ENCODE measurements around the gene FGF8. TPM values are rescaled to one million over a fixed set of nuclear protein-coding genes. Genes with fewer than 3 reads are reported as not detected.

Gene FGF8
- total RNA-seq, 1 experiment from 2014 or later, result not detected

GRCh38 chr10:101818119-101818871, 42.4 kb upstream of the FGF8 start, which contains the start of gene OGA:
Gene OGA, minus strand, starts transcription at chr10:101818444. Its CDS starts 422 bp downstream, at chr10:101818022.
- no TSS peak for BruUV-seq (replicated peaks)
- peaks cover 3% of the 10 kb centered on the region for H3K36me3 ChIP-seq (ENCODE audit: insufficient read depth, low read length, poor library complexity, severe bottlenecking)
- intact Hi-C loops (cut with micrococcal nuclease; ENCODE audit: unreplicated experiment), result loop anchor here (5.0 kb wide), 1 partner anchor 36 kb away; the partner anchor contains the start of gene NPM3
- H3K4me3 ChIP-seq (ENCODE audit: low read depth, low read length, poor library complexity, severe bottlenecking), result peak within 1 kb of the TSS; percentile 98
- peaks cover 10% of the 10 kb centered on the region for H3K4me1 ChIP-seq (ENCODE audit: insufficient read depth, low read length, poor library complexity, severe bottlenecking)
- CTCF ChIA-PET, result interaction anchor here (0.5 to 1.8 kb wide), 2 partner anchors 23 to 601 kb away, joined by 3 to 17 read pairs; no protein-coding TSS in a partner anchor
- peak within 1 kb of the TSS; percentile 88 for H3K27ac ChIP-seq (ENCODE audit: low read depth, low read length, poor library complexity, severe bottlenecking)
- H3K27me3 ChIP-seq (replicated peaks; ENCODE audit: insufficient read depth, low read depth, low read length, poor library complexity), result no peaks in the 10 kb centered on the region
- no peaks in the 10 kb centered on the region for H3K9me3 ChIP-seq (ENCODE audit: low read depth, low read length, poor library complexity, severe bottlenecking)
- POLR2A ChIA-PET (ENCODE audit: low non-redundant PET), result interaction anchor here (0.5 to 0.6 kb wide), 2 partner anchors 308 to 544 kb away, joined by 3 read pairs; no protein-coding TSS in a partner anchor
- TF ChIP-seq CTCF (conservative IDR thresholded peaks at IDR 0.05; ENCODE audit: low read depth, low read length) (no peak), EZH2 (IDR thresholded peaks at IDR 0.05; ENCODE audit: borderline replicate concordance, low read depth, low read length, poor library complexity, severe bottlenecking) (no peak)
- DNase-seq (ENCODE audit: low spot score), result peak; percentile 100

GRCh38 chr10:101817337-101818118, 41.6 kb upstream of the FGF8 start:
- intact Hi-C loops (cut with micrococcal nuclease; ENCODE audit: unreplicated experiment), result loop anchor here (5.0 kb wide), 1 partner anchor 35 kb away; the partner anchor contains the start of gene NPM3
- TF ChIP-seq CTCF (conservative IDR thresholded peaks at IDR 0.05; ENCODE audit: low read depth, low read length) (no peak), EZH2 (IDR thresholded peaks at IDR 0.05; ENCODE audit: borderline replicate concordance, low read depth, low read length, poor library complexity, severe bottlenecking) (no peak)
- Histone ChIP-seq H3K27me3 (replicated peaks; ENCODE audit: insufficient read depth, low read depth, low read length, poor library complexity) (no peaks in the 10 kb centered on the region), H3K27ac (ENCODE audit: low read depth, low read length, poor library complexity, severe bottlenecking) (peak overlapping the region; percentile 88), H3K9me3 (ENCODE audit: low read depth, low read length, poor library complexity, severe bottlenecking) (no peaks in the 10 kb centered on the region), H3K4me3 (ENCODE audit: low read depth, low read length, poor library complexity, severe bottlenecking) (peak overlapping the region; percentile 98), H3K4me1 (ENCODE audit: insufficient read depth, low read length, poor library complexity, severe bottlenecking) (peaks cover 10% of the 10 kb centered on the region), H3K36me3 (ENCODE audit: insufficient read depth, low read length, poor library complexity, severe bottlenecking) (peaks cover 11% of the 10 kb centered on the region)
- BruUV-seq (replicated peaks), result no TSS peak
- ChIA-PET CTCF (interaction anchor here (0.6 to 1.8 kb wide), 2 partner anchors 18 to 23 kb away, joined by 7 to 17 read pairs; no protein-coding TSS in a partner anchor), POLR2A (ENCODE audit: low non-redundant PET) (interaction anchor here (0.6 kb wide), 1 partner anchor 544 kb away, joined by 3 read pairs; no protein-coding TSS in a partner anchor)
- DNase-seq (ENCODE audit: low spot score), result peak; percentile 89

GRCh38 chr10:101816913-101817336, 41.0 kb upstream of the FGF8 start:
- intact Hi-C loops (cut with micrococcal nuclease; ENCODE audit: unreplicated experiment), result loop anchor here (5.0 kb wide), 1 partner anchor 35 kb away; the partner anchor contains the start of gene NPM3
- H3K36me3 ChIP-seq (ENCODE audit: insufficient read depth, low read length, poor library complexity, severe bottlenecking), result peaks cover 17% of the 10 kb centered on the region
- peak overlapping the region; percentile 88 for H3K27ac ChIP-seq (ENCODE audit: low read depth, low read length, poor library complexity, severe bottlenecking)
- no peaks in the 10 kb centered on the region for H3K27me3 ChIP-seq (replicated peaks; ENCODE audit: insufficient read depth, low read depth, low read length, poor library complexity)
- TF ChIP-seq CTCF (conservative IDR thresholded peaks at IDR 0.05; ENCODE audit: low read depth, low read length), result no peak
- TF ChIP-seq EZH2 (IDR thresholded peaks at IDR 0.05; ENCODE audit: borderline replicate concordance, low read depth, low read length, poor library complexity, severe bottlenecking), result no peak
- BruUV-seq (replicated peaks), result no TSS peak
- no peaks in the 10 kb centered on the region for H3K9me3 ChIP-seq (ENCODE audit: low read depth, low read length, poor library complexity, severe bottlenecking)
- POLR2A ChIA-PET (ENCODE audit: low non-redundant PET), result no interaction called here
- CTCF ChIA-PET, result interaction anchor here (0.6 kb wide), 1 partner anchor 19 kb away, joined by 7 read pairs; no protein-coding TSS in a partner anchor
- DNase-seq (ENCODE audit: low spot score), result no peak
- H3K4me3 ChIP-seq (ENCODE audit: low read depth, low read length, poor library complexity, severe bottlenecking), result peak overlapping the region; percentile 98
- H3K4me1 ChIP-seq (ENCODE audit: insufficient read depth, low read length, poor library complexity, severe bottlenecking), result peaks cover 10% of the 10 kb centered on the region
